CD4-positive, alpha-beta T cell (primary cell): ENCODE data around the gene VAMP2. TPM values are rescaled to one million over a fixed set of nuclear protein-coding genes. Genes with fewer than 3 reads are reported as not detected.

ENCODE experiments used
- ATAC-seq: fragments of 200-7000 bp; cut with Tn5 transposase; one replicate; pipeline ENCODE4 v1.10.0; 2022; ENCODE audit warnings: mild to moderate bottlenecking; ENCODE audit not compliant: poor library complexity
- CTCF ChIA-PET: fragments of 350-600 bp; sonication (Branson Sonifier 250); formaldehyde crosslinking; loops from one replicate; lab custom pipeline; 2021; ENCODE audit warnings: antibody characterized with exemption, inconsistent platforms; lab: Charles Lee
- POLR2A ChIA-PET: fragments of 350-600 bp; sonication (Branson Sonifier 250); formaldehyde crosslinking; loops from one replicate; lab custom pipeline; 2021; ENCODE audit warnings: antibody characterized with exemption, inconsistent platforms; lab: Charles Lee
- DNase-seq, 14 experiments: peaks; one replicate each; pipeline ENCODE4 v3.0.0-alpha.2; 2013 to 2020; ENCODE audit warnings: mixed read lengths in 2 of 14
- H3K27ac ChIP-seq, 2 donors: one replicate each; pipeline versions ENCODE4 v1.5.1 to v1.7.0; 2013; ENCODE audit warnings: low read length in 2 of 2, low read depth in 1 of 2, mild to moderate bottlenecking in 1 of 2
- H3K27me3 ChIP-seq, 2 experiments: 1 replicate in 1 of 2; 2 replicates in 1 of 2; pipeline versions ENCODE4 v1.6.1 to v1.7.0; 2013; ENCODE audit warnings: low read length in 2 of 2, control low read depth in 1 of 2, mild to moderate bottlenecking in 1 of 2, moderate library complexity in 1 of 2; ENCODE audit not compliant: insufficient read depth in 2 of 2, control insufficient read depth in 1 of 2
- H3K36me3 ChIP-seq: one replicate; pipeline ENCODE4 v1.6.1; 2013; ENCODE audit warnings: low read length, control low read depth; ENCODE audit not compliant: insufficient read depth
- H3K4me1 ChIP-seq: one replicate; pipeline ENCODE4 v1.6.1; 2013; ENCODE audit warnings: low read length, control low read depth; ENCODE audit not compliant: insufficient read depth
- H3K4me3 ChIP-seq: one replicate; pipeline ENCODE4 v1.5.1; 2013; ENCODE audit warnings: mild to moderate bottlenecking, low read length, moderate library complexity
- H3K9me3 ChIP-seq, 2 experiments: 1 replicate in 1 of 2; 2 replicates in 1 of 2; pipeline versions ENCODE4 v1.6.1 to v1.7.0; 2013; ENCODE audit warnings: low read length in 2 of 2, mild to moderate bottlenecking in 2 of 2, control low read depth in 1 of 2, moderate library complexity in 1 of 2; ENCODE audit not compliant: control insufficient read depth in 1 of 2, insufficient read depth in 1 of 2
- H3K27ac Mint-ChIP-seq: one replicate; pipeline ENCODE4 v1.8.0; 2020; ENCODE audit warnings: mixed read lengths
- H3K27me3 Mint-ChIP-seq: one replicate; pipeline ENCODE4 v1.8.0; 2021; ENCODE audit warnings: mixed read lengths
- H3K36me3 Mint-ChIP-seq: one replicate; pipeline ENCODE4 v1.8.0; 2021; ENCODE audit warnings: low read depth, mixed read lengths
- H3K4me1 Mint-ChIP-seq: one replicate; pipeline ENCODE4 v1.8.0; 2021; ENCODE audit warnings: low read depth, mixed read lengths
- H3K4me3 Mint-ChIP-seq: one replicate; pipeline ENCODE4 v1.8.0; 2020; ENCODE audit warnings: mild to moderate bottlenecking, mixed read lengths
- H3K9me3 Mint-ChIP-seq: one replicate; pipeline ENCODE4 v1.8.0; 2020; ENCODE audit warnings: mixed read lengths
- intact Hi-C, 2 experiments: fragments of 100-400 bp; cut with DNase I in 1 of 2; cut with micrococcal nuclease in 1 of 2; formaldehyde crosslinking; loops; one replicate each; pipeline versions ENCODE4 v1.15.1 to v1.9.0; 2023 to 2025; cut with DNase I, micrococcal nuclease
- total RNA-seq, 174 experiments: library from RNA in 2 of 174; stranded (reverse) in 2 of 174; gene quantifications; one replicate each; pipeline ENCODE4 v1.2.3 and lab custom pipeline; 2021 to 2026
- TF ChIP-seq, protein P1 (sequence below): fragments of 200-600 bp; IDR thresholded peaks from one replicate; pipeline ENCODE4 v1.8.0; 2022; ENCODE audit warnings: antibody characterized with exemption, mild to moderate bottlenecking

Gene VAMP2
- total RNA-seq, 2 experiments from 2014 or later = 351 to 366 TPM

DNA sequence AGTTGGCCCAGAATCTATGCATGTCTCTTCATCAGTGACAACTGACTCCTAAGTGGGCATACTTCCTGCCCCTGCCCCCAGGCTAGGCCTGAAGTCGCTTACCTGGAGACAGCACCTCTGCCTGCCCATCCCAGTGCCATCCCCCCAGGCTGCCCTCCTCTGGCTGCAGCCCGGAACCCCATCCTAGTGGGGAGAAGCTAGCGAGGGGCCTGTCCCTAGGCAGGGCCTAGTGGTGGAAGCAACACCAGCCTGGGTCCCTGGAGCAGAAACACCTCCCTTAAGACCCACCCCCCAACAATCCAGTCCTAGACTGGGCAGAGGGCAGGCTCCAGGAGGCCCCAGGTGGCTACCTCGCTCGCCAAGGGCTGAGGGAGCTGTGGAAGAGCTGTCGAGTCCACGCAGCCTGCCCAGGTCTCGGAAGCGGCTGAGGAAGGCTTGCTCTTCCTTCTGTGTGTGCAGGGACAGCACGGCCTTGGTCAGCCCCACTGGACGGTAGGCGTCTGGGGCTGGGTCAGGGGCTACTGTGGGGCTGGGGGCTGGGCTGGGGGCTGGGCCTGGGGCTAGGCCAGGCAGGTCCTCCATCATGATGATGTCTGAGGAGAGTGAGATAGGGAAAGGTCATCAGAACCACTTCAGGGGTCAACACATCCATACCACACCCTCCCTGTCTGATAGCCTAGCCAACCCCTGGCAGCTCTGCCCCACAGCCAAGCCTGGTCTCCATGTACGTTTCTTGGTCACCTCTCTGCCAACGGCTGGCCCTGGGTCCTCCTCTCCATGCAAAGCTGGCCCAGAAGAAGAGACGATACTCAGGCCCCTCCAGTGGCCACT is 18.1 kb downstream of the VAMP2 start:
- TF ChIP-seq, protein P1, sequence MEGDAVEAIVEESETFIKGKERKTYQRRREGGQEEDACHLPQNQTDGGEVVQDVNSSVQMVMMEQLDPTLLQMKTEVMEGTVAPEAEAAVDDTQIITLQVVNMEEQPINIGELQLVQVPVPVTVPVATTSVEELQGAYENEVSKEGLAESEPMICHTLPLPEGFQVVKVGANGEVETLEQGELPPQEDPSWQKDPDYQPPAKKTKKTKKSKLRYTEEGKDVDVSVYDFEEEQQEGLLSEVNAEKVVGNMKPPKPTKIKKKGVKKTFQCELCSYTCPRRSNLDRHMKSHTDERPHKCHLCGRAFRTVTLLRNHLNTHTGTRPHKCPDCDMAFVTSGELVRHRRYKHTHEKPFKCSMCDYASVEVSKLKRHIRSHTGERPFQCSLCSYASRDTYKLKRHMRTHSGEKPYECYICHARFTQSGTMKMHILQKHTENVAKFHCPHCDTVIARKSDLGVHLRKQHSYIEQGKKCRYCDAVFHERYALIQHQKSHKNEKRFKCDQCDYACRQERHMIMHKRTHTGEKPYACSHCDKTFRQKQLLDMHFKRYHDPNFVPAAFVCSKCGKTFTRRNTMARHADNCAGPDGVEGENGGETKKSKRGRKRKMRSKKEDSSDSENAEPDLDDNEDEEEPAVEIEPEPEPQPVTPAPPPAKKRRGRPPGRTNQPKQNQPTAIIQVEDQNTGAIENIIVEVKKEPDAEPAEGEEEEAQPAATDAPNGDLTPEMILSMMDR = no peak
- Mint-ChIP-seq H3K36me3 (peaks cover 95% of the 10 kb centered on the region), H3K27me3 (peaks cover 3% of the 10 kb centered on the region), H3K4me3 (peak overlapping the region; percentile 56), H3K4me1 (peaks cover 8% of the 10 kb centered on the region), H3K9me3 (no peaks in the 10 kb centered on the region), H3K27ac (no peak overlapping the region)
- POLR2A ChIA-PET = interaction anchor here (0.7 to 4.5 kb wide), 2 partner anchors 11 to 75 kb away, joined by 3 to 19 read pairs; no protein-coding TSS in a partner anchor
- CTCF ChIA-PET = interaction anchor here (0.7 kb wide), 1 partner anchor 21 kb away, joined by 3 read pairs; no protein-coding TSS in a partner anchor
- ATAC-seq (peak; percentile 2), DNase-seq (peak in 2 of 14 experiments; percentile 9 to 15)
- no peaks in the 10 kb centered on the region for H3K9me3 ChIP-seq
- H3K36me3 ChIP-seq = peaks cover 92% of the 10 kb centered on the region
- no peak overlapping the region for H3K27ac ChIP-seq
- no peaks in the 10 kb centered on the region for H3K27me3 ChIP-seq
- H3K4me1 ChIP-seq = peaks cover 28% of the 10 kb centered on the region
- intact Hi-C loops = no loop called here
- H3K4me3 ChIP-seq = no peak overlapping the region

DNA sequence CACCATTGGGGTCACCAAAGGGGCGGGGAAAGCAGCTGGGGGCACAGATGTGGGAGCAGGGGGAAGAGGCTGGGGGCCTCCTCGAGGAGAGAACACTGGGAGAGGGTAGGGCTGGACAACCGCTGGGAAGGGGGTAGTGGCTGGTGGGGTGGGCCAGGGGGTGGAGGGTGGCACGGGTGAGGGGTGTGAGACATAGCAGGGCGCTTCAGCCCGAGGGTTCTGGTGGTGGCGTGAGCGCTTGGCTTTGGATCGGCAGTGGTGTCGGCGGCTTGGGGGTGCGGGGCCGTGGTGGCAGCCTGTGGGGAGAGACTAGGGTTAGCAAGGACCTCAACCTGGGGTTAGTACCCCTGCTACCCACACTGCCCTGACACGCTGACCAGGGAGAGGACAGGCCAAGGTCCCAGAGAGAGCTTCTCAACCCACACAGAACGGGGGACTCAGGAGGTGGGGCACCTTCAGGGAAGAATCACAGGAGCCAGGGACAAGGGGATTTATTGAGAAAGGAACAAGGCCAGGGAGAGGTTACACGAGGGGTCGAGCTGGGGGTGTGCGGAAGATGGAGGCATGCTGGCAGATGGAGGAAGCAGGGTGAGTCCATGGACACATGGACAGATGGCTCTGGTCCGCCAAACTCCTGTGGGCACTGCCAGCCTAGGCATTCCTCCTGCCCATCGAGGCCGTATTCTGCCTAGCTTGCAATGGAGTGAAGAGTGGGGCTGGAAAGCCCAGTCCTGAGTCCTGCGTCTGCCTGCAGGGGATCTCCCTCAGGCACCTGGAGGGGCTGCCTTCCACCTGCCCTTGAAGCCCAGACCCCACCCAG is 19.0 kb downstream of the VAMP2 start:
- peaks cover 3% of the 10 kb centered on the region for H3K27me3 Mint-ChIP-seq
- H3K4me3 Mint-ChIP-seq = peak overlapping the region; percentile 56
- no peak overlapping the region for H3K27ac Mint-ChIP-seq
- DNase-seq = peak in 3 of 14 experiments; percentile 21 to 48 (median 25)
- peak; percentile 4 for ATAC-seq
- ChIA-PET CTCF (no interaction called here), POLR2A (interaction anchor here (1.1 to 4.5 kb wide), 2 partner anchors 7 to 12 kb away, joined by 3 to 19 read pairs; no protein-coding TSS in a partner anchor)
- Histone ChIP-seq H3K4me3 (no peak overlapping the region), H3K9me3 (no peaks in the 10 kb centered on the region), H3K36me3 (peaks cover 85% of the 10 kb centered on the region), H3K27ac (no peak overlapping the region), H3K27me3 (no peaks in the 10 kb centered on the region), H3K4me1 (peaks cover 31% of the 10 kb centered on the region)
- intact Hi-C loops = no loop called here
- peaks cover 87% of the 10 kb centered on the region for H3K36me3 Mint-ChIP-seq
- no peaks in the 10 kb centered on the region for H3K9me3 Mint-ChIP-seq
- peaks cover 5% of the 10 kb centered on the region for H3K4me1 Mint-ChIP-seq
- TF ChIP-seq, protein P1 = no peak

GRCh38 chr17:8142887-8143580 is 19.7 kb downstream of the VAMP2 start:
- Histone ChIP-seq H3K27me3 (no peaks in the 10 kb centered on the region), H3K4me3 (no peak overlapping the region), H3K4me1 (peaks cover 34% of the 10 kb centered on the region), H3K36me3 (peaks cover 78% of the 10 kb centered on the region), H3K9me3 (no peaks in the 10 kb centered on the region), H3K27ac (no peak overlapping the region)
- DNase-seq (peak in 2 of 14 experiments; percentile 16 to 43), ATAC-seq (no peak)
- intact Hi-C loops = no loop called here
- Mint-ChIP-seq H3K9me3 (no peaks in the 10 kb centered on the region), H3K27ac (no peak overlapping the region), H3K36me3 (peaks cover 79% of the 10 kb centered on the region), H3K4me1 (peaks cover 5% of the 10 kb centered on the region), H3K4me3 (peak overlapping the region; percentile 60), H3K27me3 (peaks cover 3% of the 10 kb centered on the region)
- POLR2A ChIA-PET = interaction anchor here (1.1 to 4.5 kb wide), 2 partner anchors 8 to 13 kb away, joined by 3 to 19 read pairs; no protein-coding TSS in a partner anchor
- TF ChIP-seq, protein P1 = no peak
- CTCF ChIA-PET = no interaction called here
